GM19468 (cell line): ENCODE measurements around the gene USP10.
"Not testable (repeated sequence)": the region's sequence is repeated elsewhere in the genome, so short reads cannot be mapped to it uniquely, and the experiment has no call there.

Source experiments
- ATAC-seq: cut with Tn5 transposase; IDR thresholded peaks from one replicate; pipeline ENCODE4 v1.9.1; 2021; ENCODE audit warnings: mild to moderate bottlenecking, moderate library complexity, moderate number of reproducible peaks; ENCODE audit not compliant: unreplicated experiment; ENCODE audit errors: extremely low read depth

Gene USP10

GRCh38 chr16:84672276-84673202 lies 27.3 kb upstream of the USP10 start:
- ATAC-seq = no peak

- no peak for ATAC-seq
Measured at GRCh38 chr16:84673203-84673535, 26.6 kb upstream of the USP10 start.

GRCh38 chr16:84673561-84673960 lies 26.2 kb upstream of the USP10 start:
- ATAC-seq = no peak

GRCh38 chr16:84675423-84675822 lies 24.4 kb upstream of the USP10 start:
- no peak for ATAC-seq

GRCh38 chr16:84675884-84676283 lies 23.9 kb upstream of the USP10 start:
- ATAC-seq = no peak

- no peak for ATAC-seq
Measured at GRCh38 chr16:84677017-84677803, 22.6 kb upstream of the USP10 start.

- ATAC-seq = no peak
Measured at GRCh38 chr16:84677849-84678248, 22.0 kb upstream of the USP10 start.

GRCh38 chr16:84678541-84678940 lies 21.3 kb upstream of the USP10 start:
- ATAC-seq = no peak

- ATAC-seq = no peak
Measured at GRCh38 chr16:84680165-84680842, 19.5 kb upstream of the USP10 start.

- ATAC-seq = no peak
Measured at GRCh38 chr16:84680843-84681629, 18.8 kb upstream of the USP10 start.

GRCh38 chr16:84683691-84684591 lies 15.9 kb upstream of the USP10 start:
- ATAC-seq = no peak

GRCh38 chr16:84684592-84684965 lies 15.2 kb upstream of the USP10 start:
- no peak for ATAC-seq

- no peak for ATAC-seq
Measured at GRCh38 chr16:84685210-84685609, 14.6 kb upstream of the USP10 start.

GRCh38 chr16:84686707-84687298 lies 13.0 kb upstream of the USP10 start:
- no peak for ATAC-seq

- no peak for ATAC-seq
Measured at GRCh38 chr16:84687715-84688114, 12.1 kb upstream of the USP10 start.

- not testable (repeated sequence) for ATAC-seq
Measured at GRCh38 chr16:84688163-84688562, 11.6 kb upstream of the USP10 start.

- no peak for ATAC-seq
Measured at GRCh38 chr16:84689111-84689510, 10.7 kb upstream of the USP10 start.

GRCh38 chr16:84690088-84690819 lies 9.5 kb upstream of the USP10 start:
- ATAC-seq = no peak
